ENCODE data around the gene RAD51B.
"Not testable (repeated sequence)": the region's sequence is repeated elsewhere in the genome, so short reads cannot be mapped to it uniquely, and the experiment has no call there.

The RAD51B gene

DNA sequence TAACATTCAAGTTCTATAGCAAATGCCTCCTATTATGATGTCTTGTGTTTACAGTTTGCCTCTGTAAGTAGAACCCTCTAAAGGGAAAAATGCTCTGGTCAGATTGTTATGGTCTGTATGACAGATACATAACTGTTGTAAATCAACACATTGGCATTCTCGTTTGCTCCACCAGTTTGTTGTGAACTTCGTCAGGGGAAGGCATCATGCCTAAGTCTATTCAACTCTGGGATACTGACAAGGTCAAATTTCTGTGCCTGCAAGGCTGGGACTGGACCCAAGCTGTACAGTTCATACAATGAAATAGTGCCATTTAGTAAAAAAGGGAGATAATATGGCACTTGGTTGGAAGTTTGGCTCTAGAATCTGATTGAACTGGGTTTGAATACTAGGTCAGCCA lies 392.3 kb downstream of the RAD51B start:
- Histone ChIP-seq H3K27ac (no peak overlapping the region), H3K4me3 (no peak overlapping the region), H3K36me3 (no peaks in the 10 kb centered on the region), H3K9ac (no peak overlapping the region), H3K4me2 (no peak overlapping the region), H3K27me3 (no peaks in the 10 kb centered on the region), H3K9me3 (no peaks in the 10 kb centered on the region), H4K20me1 (no peaks in the 10 kb centered on the region), H3K4me1 (peaks cover 19% of the 10 kb centered on the region)
- TF ChIP-seq Cebpa-rat (IDR thresholded peaks at IDR 0.05): no peak

GRCh38 chr14:68212361-68212760 lies 392.8 kb downstream of the RAD51B start:
- TF ChIP-seq Cebpa-rat (IDR thresholded peaks at IDR 0.05): no peak
- no peaks in the 10 kb centered on the region for H3K36me3 ChIP-seq
- peaks cover 19% of the 10 kb centered on the region for H3K4me1 ChIP-seq
- no peaks in the 10 kb centered on the region for H4K20me1 ChIP-seq
- H3K9ac ChIP-seq: no peak overlapping the region
- H3K4me3 ChIP-seq: no peak overlapping the region
- H3K4me2 ChIP-seq: no peak overlapping the region
- H3K27ac ChIP-seq: no peak overlapping the region
- H3K27me3 ChIP-seq: no peaks in the 10 kb centered on the region
- H3K9me3 ChIP-seq: no peaks in the 10 kb centered on the region

DNA sequence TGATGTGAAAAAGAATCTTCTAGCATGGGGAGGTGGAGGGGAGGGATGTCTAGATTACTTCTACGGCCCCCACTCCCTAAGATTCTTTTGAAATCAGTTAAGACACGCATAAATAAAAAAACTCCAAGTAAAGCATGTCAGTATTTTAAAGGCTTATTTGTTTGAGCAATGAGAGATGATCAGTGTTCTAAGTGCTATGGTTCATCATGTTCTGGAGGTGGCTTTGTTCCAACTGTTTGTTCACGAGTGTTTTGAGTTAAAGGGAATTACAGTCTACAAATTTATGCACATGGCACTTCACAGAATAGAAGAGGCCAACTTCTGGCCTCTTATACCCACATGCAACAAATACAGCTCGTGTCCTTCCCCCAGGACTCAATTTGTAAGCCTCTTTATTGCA lies 394.9 kb downstream of the RAD51B start:
- Histone ChIP-seq H3K36me3 (no peaks in the 10 kb centered on the region), H3K4me3 (no peak overlapping the region), H3K4me1 (peaks cover 19% of the 10 kb centered on the region), H3K4me2 (no peak overlapping the region), H3K27me3 (no peaks in the 10 kb centered on the region), H3K9ac (no peak overlapping the region), H3K27ac (no peak overlapping the region), H3K9me3 (no peaks in the 10 kb centered on the region), H4K20me1 (no peaks in the 10 kb centered on the region)
- TF ChIP-seq Cebpa-rat (IDR thresholded peaks at IDR 0.05): no peak

GRCh38 chr14:68215629-68216028 lies 396.1 kb downstream of the RAD51B start:
- H3K9me3 ChIP-seq: no peaks in the 10 kb centered on the region
- no peak for TF ChIP-seq Cebpa-rat (IDR thresholded peaks at IDR 0.05)
- no peaks in the 10 kb centered on the region for H4K20me1 ChIP-seq
- no peaks in the 10 kb centered on the region for H3K36me3 ChIP-seq
- no peak overlapping the region for H3K4me3 ChIP-seq
- no peak overlapping the region for H3K4me2 ChIP-seq
- H3K27ac ChIP-seq: no peak overlapping the region
- H3K9ac ChIP-seq: no peak overlapping the region
- H3K27me3 ChIP-seq: no peaks in the 10 kb centered on the region
- H3K4me1 ChIP-seq: peaks cover 9% of the 10 kb centered on the region

- Histone ChIP-seq H3K27me3 (no peaks in the 10 kb centered on the region), H3K9ac (no peak overlapping the region), H3K27ac (no peak overlapping the region), H3K4me1 (peaks cover 6% of the 10 kb centered on the region), H3K4me2 (no peak overlapping the region), H3K36me3 (no peaks in the 10 kb centered on the region), H3K9me3 (no peaks in the 10 kb centered on the region), H4K20me1 (no peaks in the 10 kb centered on the region), H3K4me3 (no peak overlapping the region)
- no peak for TF ChIP-seq Cebpa-rat (IDR thresholded peaks at IDR 0.05)
Measured at GRCh38 chr14:68216079-68216478, 396.5 kb downstream of the RAD51B start.

DNA sequence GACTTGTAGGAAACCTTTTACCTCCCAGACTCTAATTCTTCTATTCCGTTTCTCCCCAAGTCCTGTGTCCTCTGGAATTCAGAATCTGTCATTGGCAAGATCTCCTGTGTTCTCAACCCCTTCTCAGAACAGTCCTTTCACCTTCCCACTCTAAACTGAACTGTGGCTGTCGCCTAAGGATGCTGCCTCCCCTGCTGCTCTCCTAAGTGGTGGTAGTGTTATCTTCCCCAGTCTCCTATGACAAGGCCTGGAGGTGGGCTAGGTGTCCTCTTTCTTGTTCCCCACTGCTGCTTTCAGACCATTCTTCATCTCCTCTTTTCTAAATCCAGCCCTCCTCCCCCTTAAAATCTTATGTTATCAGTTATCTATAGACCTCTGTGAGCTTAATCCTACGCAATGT lies 397.4 kb downstream of the RAD51B start:
- H3K27ac ChIP-seq: no peak overlapping the region
- no peaks in the 10 kb centered on the region for H4K20me1 ChIP-seq
- H3K4me2 ChIP-seq: no peak overlapping the region
- H3K4me1 ChIP-seq: no peaks in the 10 kb centered on the region
- H3K4me3 ChIP-seq: no peak overlapping the region
- no peak overlapping the region for H3K9ac ChIP-seq
- H3K36me3 ChIP-seq: no peaks in the 10 kb centered on the region
- no peak for TF ChIP-seq Cebpa-rat (IDR thresholded peaks at IDR 0.05)
- no peaks in the 10 kb centered on the region for H3K27me3 ChIP-seq
- no peaks in the 10 kb centered on the region for H3K9me3 ChIP-seq

GRCh38 chr14:68217791-68218340 lies 398.3 kb downstream of the RAD51B start:
- no peak overlapping the region for H3K4me3 ChIP-seq
- H3K9me3 ChIP-seq: no peaks in the 10 kb centered on the region
- no peaks in the 10 kb centered on the region for H3K36me3 ChIP-seq
- no peak for TF ChIP-seq Cebpa-rat (IDR thresholded peaks at IDR 0.05)
- no peaks in the 10 kb centered on the region for H3K4me1 ChIP-seq
- no peaks in the 10 kb centered on the region for H4K20me1 ChIP-seq
- no peak overlapping the region for H3K27ac ChIP-seq
- no peak overlapping the region for H3K9ac ChIP-seq
- no peaks in the 10 kb centered on the region for H3K27me3 ChIP-seq
- no peak overlapping the region for H3K4me2 ChIP-seq

DNA sequence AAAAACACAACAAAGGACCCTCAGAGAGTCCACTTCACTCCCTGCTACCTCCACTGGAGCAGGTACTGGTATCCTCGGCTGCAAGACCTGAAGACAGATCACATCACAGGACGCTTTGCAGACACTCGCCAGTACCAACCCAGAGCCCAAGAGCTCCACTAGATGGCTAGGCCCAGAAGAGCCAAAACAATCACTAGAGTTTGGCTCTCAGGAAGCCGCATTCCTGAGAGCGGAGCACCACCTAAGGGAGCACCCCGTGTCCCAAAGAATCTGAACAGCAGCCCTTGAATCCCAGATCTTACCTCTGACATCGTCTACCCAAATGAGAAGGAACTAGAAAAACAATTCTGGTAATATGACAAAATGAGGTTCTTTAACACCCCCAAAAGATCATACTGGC lies 399.8 kb downstream of the RAD51B start:
- no peaks in the 10 kb centered on the region for H3K9me3 ChIP-seq
- H3K4me3 ChIP-seq: no peak overlapping the region
- H3K4me2 ChIP-seq: no peak overlapping the region
- H3K4me1 ChIP-seq: no peaks in the 10 kb centered on the region
- no peaks in the 10 kb centered on the region for H3K36me3 ChIP-seq
- H4K20me1 ChIP-seq: no peaks in the 10 kb centered on the region
- H3K27me3 ChIP-seq: no peaks in the 10 kb centered on the region
- H3K9ac ChIP-seq: no peak overlapping the region
- no peak overlapping the region for H3K27ac ChIP-seq
- no peak for TF ChIP-seq Cebpa-rat (IDR thresholded peaks at IDR 0.05)

DNA sequence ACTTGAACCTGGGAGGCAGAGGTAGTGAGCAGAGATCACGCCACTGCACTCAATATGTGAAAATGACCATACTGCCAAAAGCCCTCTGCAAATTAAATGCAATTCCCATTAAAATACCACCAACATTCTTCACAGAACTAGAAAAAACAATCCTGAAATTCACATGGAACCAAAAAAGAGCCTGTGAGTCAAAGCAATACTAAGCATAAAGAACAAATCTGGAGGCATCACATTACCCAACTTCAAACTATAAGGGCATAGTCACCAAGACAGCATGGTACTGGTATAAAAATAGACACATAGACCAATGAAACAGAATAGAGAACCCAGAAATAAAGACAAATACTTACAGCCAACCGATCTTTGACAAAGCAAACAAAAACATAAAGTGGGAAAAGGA lies 401.5 kb downstream of the RAD51B start:
- H3K4me1 ChIP-seq, H3K4me2 ChIP-seq, H3K9me3 ChIP-seq, H3K27ac ChIP-seq, H3K27me3 ChIP-seq, H3K36me3 ChIP-seq, H3K9ac ChIP-seq, H4K20me1 ChIP-seq, H3K4me3 ChIP-seq: not testable (repeated sequence)

- Histone ChIP-seq H3K27me3 (no peaks in the 10 kb centered on the region), H3K9me3 (no peaks in the 10 kb centered on the region; the same call in 1 of the 2 replicates), H3K4me2 (no peak overlapping the region), H4K20me1 (no peaks in the 10 kb centered on the region), H3K4me3 (no peak overlapping the region), H3K4me1 (no peaks in the 10 kb centered on the region), H3K36me3 (no peaks in the 10 kb centered on the region), H3K27ac (no peak overlapping the region), H3K9ac (no peak overlapping the region)
- no peak for TF ChIP-seq Cebpa-rat (IDR thresholded peaks at IDR 0.05)
Measured at GRCh38 chr14:68222154-68222553, 402.6 kb downstream of the RAD51B start.

DNA sequence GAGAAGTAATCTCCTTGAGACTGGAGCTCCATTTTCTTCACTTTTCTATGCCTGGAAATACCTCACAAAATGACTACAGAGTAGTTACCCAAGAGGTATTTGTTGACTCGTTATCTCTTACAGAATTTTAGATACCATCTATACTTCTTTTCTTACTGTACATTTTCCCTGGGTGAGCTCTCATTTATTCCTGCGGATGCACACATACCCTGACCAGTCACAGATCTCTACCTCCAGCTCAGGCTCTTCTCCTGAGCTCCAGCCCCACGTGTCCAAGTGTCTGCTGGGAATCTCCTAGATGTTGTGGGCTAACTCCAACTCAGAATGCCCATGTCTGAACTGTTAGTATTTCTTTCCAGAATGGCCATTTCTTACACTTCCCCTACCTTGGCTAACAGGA lies 403.1 kb downstream of the RAD51B start:
- H4K20me1 ChIP-seq: no peaks in the 10 kb centered on the region
- no peaks in the 10 kb centered on the region for H3K27me3 ChIP-seq
- no peaks in the 10 kb centered on the region for H3K36me3 ChIP-seq
- H3K9ac ChIP-seq: no peak overlapping the region
- no peaks in the 10 kb centered on the region; the same call in 1 of the 2 replicates for H3K9me3 ChIP-seq
- H3K4me2 ChIP-seq: no peak overlapping the region
- no peak overlapping the region for H3K27ac ChIP-seq
- no peak overlapping the region for H3K4me3 ChIP-seq
- TF ChIP-seq Cebpa-rat (IDR thresholded peaks at IDR 0.05): no peak
- no peaks in the 10 kb centered on the region for H3K4me1 ChIP-seq
